ENCODE data around the gene SYT2.
"Not testable (repeated sequence)": the region's sequence is repeated elsewhere in the genome, so short reads cannot be mapped to it uniquely, and the experiment has no call there.

The SYT2 gene

GRCh38 chr1:202588503-202589189 lies 121.6 kb downstream of the SYT2 start:
- no peak for DNase-seq

DNA sequence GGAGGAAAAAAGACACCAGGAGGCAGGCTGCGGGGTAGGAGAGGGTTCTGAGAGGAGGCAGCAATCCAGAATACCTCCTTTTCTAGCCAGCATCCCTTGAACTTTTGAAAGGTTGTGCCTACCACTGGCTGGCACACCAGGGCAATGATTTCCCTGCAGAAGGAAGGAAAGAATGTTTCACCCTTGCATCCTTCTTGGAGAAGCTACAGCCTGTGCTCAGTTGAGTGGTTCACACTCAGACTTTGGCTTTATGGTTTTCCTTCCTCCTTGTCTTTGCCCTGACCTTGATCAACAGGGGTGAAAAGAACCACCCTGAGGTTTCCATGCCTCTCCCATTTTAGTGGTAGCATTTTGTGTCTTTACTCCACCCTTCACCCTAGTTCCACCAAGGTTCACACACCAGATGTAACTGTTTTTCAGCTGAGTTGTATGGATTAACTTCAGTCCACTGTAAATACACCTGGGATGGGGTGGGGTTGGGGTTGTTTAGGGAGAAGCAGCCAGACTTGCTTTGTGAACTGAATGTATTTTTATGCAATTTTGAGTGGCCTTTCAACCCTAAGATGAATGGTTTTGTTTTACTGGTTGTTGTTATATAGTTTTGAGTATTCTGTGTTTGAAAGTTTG lies 122.3 kb downstream of the SYT2 start:
- DNase-seq: no peak

DNA sequence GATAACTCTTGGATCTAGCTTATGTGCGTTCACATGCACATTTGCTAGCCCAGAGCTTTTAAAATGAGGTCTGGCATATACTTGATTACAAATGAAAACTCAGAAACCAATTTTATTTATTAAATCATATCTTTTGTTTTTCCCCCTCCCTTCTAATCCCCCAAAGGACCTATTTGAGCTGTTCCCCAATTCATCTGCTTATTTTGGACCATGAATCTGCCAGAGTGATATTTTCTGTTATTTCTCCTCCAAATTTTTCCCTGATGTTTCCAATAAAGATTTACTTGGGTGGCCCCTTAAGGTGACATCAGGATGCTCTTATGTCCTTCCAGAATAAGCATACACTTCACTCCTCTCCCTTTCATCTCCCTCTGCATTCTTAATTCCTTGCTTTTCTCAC lies 123.4 kb downstream of the SYT2 start:
- no peak for DNase-seq

GRCh38 chr1:202586018-202586821 lies 124.0 kb downstream of the SYT2 start:
- DNase-seq: peak; percentile 73

GRCh38 chr1:202585590-202585933 lies 124.7 kb downstream of the SYT2 start:
- peak; percentile 84 for DNase-seq

DNA sequence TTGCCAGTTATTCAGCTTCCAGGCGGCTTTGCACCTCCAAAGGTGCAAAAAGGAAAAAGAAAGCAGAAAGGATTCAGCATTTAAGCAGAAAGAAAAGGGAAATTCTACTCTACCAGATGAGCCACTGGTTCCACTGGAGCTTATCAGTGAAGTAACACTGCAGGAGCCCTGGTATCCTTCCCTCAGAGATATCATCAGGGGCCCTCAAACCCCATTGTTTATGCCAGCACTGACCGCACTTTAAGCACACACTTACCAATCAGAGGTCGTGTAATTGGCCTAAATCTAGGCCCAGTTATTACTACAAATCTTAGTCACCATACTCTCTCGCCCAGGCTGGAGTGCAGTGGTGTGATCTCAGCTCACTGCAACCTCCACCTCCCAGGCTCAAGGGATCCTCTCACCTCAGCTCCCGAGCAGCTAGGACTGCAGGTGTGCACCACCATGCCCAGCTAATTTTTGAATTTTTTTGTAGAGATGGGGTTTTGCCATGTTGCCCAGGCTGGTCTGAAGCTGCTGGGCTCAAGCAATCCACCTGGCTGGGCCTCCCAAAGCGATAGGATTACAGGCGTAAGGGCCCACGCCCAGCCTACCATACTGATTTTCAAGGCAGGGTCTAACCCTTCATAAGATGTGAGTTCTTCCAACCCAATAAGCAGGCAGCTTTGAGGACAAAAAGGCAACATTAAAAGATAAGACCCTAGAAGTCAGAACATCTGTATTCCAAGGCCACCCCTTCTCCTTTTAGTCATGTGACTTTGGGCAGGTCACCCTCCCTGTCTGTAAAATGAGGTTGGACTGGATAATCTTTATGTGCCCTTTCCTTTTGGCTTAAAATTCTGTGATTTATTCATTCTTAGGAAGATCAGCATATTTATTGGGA lies 125.3 kb downstream of the SYT2 start:
- DNase-seq: no peak

DNA sequence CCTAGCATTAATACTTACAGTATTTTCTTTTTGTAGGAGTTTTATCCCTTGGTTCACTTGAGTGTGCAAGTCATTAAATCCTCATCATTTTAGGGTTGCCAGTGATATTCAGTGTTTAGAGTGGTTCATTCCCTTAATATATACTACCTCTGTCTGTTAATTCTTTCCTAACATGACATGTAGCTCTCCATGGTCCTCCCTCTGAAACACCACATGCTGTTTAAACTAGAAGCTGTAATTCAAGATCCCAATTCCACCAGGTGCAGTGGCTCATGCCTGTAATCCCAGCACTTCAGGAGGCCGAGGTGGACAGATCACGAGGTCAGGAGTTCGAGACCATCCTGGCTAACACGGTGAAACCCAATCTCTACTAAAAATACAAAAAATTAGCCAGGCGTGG lies 127.9 kb downstream of the SYT2 start:
- DNase-seq: not testable (repeated sequence)

GRCh38 chr1:202580619-202581018 lies 129.6 kb downstream of the SYT2 start:
- peak; percentile 84 for DNase-seq

GRCh38 chr1:202579806-202580205 lies 130.4 kb downstream of the SYT2 start:
- peak; percentile 99 for DNase-seq

- DNase-seq: peak; percentile 65
Measured at GRCh38 chr1:202578565-202578964, 131.7 kb downstream of the SYT2 start.

DNA sequence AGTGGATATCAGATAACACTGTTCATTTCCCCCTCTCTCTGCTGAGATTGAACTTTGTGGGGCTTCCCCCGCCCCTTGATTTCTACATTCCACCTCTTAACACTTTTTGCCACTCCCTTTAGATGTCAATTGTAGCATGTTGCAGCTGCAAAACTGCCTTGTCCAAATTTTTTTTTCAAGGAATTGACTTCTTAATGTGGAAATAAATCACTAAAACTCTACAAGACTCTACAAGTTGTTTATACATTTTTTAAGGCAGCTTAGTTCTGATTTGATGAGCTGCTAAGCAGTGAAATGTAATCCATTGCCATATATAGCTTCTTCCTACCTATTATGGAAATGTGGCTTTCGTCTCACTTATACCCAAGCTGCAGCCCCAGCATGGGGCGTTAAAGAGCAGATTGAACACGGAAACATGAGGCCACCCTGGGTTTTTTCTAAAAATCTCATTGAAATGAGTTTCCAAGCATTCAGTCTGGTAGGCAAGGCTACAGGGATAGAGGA lies 132.2 kb downstream of the SYT2 start:
- DNase-seq: peak; percentile 96

DNA sequence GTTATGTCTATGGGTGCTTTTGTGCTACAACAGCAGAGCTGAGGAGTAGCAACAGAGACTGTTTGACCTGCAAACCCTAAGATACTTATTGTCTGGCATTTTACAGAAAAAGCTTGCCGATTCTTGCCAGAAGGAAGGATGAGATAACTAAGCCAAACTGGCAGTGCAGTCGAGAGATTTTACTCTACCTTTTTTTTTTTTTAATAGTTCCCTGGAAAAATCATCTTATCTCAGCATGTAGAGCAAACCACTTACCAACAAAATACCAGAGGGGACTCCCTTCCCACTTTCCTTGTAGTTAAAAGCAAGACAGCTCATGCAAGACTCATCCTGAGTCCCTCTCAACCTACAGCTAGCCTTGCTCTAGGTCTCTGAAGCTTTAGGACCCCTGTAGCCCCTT lies 132.9 kb downstream of the SYT2 start:
- peak; percentile 62 for DNase-seq

GRCh38 chr1:202576816-202577215 lies 133.4 kb downstream of the SYT2 start:
- peak; percentile 95 for DNase-seq

GRCh38 chr1:202575918-202576653 lies 134.2 kb downstream of the SYT2 start:
- DNase-seq: peak; percentile 51

DNA sequence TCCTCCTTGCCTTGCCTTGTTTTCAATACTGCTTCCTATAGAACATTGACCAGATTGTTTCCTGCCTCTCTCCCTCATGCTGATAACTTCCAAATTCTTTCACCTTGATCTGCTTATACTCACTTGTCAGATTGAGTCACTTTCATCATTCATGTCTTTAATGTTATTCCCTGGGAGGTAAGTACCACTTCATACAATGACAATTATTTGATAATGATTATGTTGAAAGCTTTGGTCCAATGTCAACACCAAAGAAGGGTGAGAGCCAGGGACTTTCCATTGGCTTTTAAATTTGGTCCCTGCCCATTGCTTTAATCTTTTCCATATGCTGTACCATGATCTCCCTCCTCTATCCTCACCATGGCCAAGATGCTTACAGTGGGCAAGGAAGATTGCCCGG lies 137.4 kb downstream of the SYT2 start:
- DNase-seq: no peak

GRCh38 chr1:202571719-202572339 lies 138.4 kb downstream of the SYT2 start:
- DNase-seq: peak; percentile 50

DNA sequence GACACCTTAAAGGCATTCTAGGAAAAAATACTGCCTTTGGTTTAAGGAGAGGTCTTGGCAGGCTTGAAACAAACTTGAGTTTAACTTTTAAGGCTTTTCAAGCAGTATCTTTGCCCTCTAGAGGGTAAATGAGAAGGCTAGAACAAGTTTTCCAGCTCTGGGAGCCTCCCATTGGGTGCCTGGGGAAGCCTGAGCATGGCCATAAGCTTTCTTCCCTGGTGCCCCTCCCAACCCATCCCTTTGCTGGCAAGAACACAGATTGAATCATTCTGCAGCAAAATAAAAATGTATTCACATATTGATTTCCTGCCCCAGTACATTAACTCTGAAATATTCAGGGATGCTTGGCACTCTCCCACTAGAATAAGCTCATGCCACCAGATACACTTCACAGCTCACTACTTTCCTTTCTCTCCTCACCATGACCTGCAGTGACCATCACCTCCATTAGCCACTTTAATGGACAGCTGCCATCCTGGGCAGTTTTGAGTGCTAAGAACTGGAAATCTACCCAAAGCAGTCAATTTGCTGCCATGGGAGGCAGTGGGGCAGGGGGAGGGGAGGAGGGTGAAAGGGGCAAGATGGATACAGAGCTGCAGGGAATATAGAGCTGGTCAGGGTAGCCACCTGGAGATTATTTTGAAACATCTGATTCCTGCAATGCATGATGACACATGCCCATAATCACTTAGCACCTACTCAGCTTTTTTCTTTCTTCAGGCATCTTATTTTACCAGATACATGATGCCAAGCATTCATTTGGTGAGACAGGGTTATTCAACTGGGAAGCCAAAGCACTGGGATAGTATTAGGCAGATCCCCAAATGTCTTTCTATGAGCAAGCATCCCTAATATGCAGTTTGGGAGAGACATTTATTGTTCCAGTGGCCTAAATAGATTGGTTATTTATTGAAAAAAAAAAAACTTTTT lies 140.6 kb downstream of the SYT2 start:
- no peak for DNase-seq

DNA sequence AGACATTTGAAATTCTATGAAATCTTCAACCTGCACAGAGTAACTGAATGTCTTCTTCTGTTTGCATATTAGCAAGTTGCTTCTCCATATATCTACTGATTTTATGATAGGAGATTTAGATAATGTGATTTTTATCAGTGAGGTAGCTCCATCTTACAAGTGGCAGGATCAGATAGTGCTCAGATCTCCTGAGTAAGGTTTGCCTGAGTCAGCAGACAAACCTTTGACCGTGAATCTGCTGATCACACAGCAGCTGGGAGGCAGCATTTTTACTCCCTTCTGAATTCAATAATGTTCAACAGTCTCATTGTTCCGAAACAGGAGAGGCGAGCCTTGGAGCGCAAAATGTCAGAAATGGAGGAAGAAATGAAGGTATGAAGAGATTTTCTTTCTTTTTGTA lies 141.4 kb downstream of the SYT2 start:
- DNase-seq: no peak

DNA sequence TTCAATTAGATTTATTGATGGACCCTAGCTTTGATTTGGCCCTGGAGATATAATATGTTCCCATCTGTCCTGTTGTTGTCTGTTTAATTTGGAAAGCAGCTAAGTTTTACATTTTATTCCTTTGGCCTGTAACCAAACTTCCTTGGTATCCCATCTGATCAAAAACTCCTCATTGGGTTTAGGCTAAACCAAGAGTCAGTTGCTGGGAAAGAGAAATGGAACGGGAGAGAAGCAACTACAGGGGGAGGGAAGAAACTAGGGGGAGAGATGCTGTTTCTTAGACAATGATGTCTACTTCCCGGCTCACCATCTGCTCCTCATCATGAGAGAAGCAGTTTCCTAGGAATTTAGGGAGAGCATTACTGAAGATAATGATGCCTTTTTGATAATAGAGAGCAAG lies 141.8 kb downstream of the SYT2 start:
- DNase-seq: no peak

GRCh38 chr1:202567738-202568137 lies 142.5 kb downstream of the SYT2 start:
- peak; percentile 76 for DNase-seq
